Endodermal cell (in vitro differentiated cells): ENCODE data around the gene SERTAD4. TPM values are rescaled to one million over a fixed set of nuclear protein-coding genes. Genes with fewer than 3 reads are reported as not detected.

ENCODE experiments used
- DNase-seq: peaks from one replicate; pipeline ENCODE4 v3.0.0-alpha.2; 2017
- H3K27ac ChIP-seq: 2 replicates; pipeline ENCODE4 v1.5.1; 2013; ENCODE audit warnings: mild to moderate bottlenecking, low read depth, low read length, moderate library complexity
- H3K27me3 ChIP-seq: 2 replicates; pipeline ENCODE4 v1.6.1; 2013; ENCODE audit warnings: mild to moderate bottlenecking, low read length, moderate library complexity; ENCODE audit not compliant: insufficient read depth, control insufficient read depth, poor library complexity, severe bottlenecking
- H3K36me3 ChIP-seq: 2 replicates; pipeline ENCODE4 v1.7.0; 2013; ENCODE audit warnings: mild to moderate bottlenecking, low read length, moderate library complexity; ENCODE audit not compliant: control insufficient read depth, insufficient read depth
- H3K4me1 ChIP-seq: one replicate; pipeline ENCODE4 v1.7.0; 2013; ENCODE audit warnings: low read length; ENCODE audit not compliant: control insufficient read depth, insufficient read depth
- H3K4me3 ChIP-seq: 2 replicates; pipeline ENCODE4 v1.5.1; 2013; ENCODE audit warnings: mild to moderate bottlenecking, low read length, moderate library complexity
- H3K9ac ChIP-seq: 2 replicates; pipeline ENCODE4 v1.6.1; 2013; ENCODE audit warnings: mild to moderate bottlenecking, low read length, moderate library complexity; ENCODE audit not compliant: poor library complexity, severe bottlenecking; ENCODE audit errors: extremely low read depth
- H3K9me3 ChIP-seq: 2 replicates; pipeline ENCODE4 v1.6.1; 2013; ENCODE audit warnings: mild to moderate bottlenecking, low read length, moderate library complexity; ENCODE audit not compliant: control insufficient read depth
- H3K27ac Mint-ChIP-seq: 2 replicates; pipeline ENCODE4 v1.8.0; 2020; ENCODE audit warnings: mixed read lengths
- H3K27me3 Mint-ChIP-seq: 2 replicates; pipeline ENCODE4 v1.8.0; 2021; ENCODE audit warnings: mild to moderate bottlenecking, mixed read lengths; ENCODE audit not compliant: insufficient read depth
- H3K36me3 Mint-ChIP-seq: 2 replicates; pipeline ENCODE4 v1.8.0; 2020; ENCODE audit warnings: low read depth, mixed read lengths
- H3K4me1 Mint-ChIP-seq: 2 replicates; pipeline ENCODE4 v1.8.0; 2020; ENCODE audit warnings: mixed read lengths
- H3K4me3 Mint-ChIP-seq: 2 replicates; pipeline ENCODE4 v1.8.0; 2020; ENCODE audit warnings: mild to moderate bottlenecking, moderate library complexity, mixed read lengths
- H3K9me3 Mint-ChIP-seq: 2 replicates; pipeline ENCODE4 v1.8.0; 2020; ENCODE audit warnings: mild to moderate bottlenecking, mixed read lengths
- CTCF ChIP-seq: fragments of 200-600 bp; sonication (generic); conservative IDR thresholded peaks from 2 replicates; pipeline ENCODE4 v1.5.0; 2021; ENCODE audit warnings: antibody characterized with exemption, mild to moderate bottlenecking
- WGBS, 2 experiments: methylation state at CpG; one replicate each; pipeline versions ENCODE4 v1.1.5 to v1.1.7; 2013; ENCODE audit warnings: missing lambda C conversion rate in 2 of 2, mixed read lengths in 1 of 2; ENCODE audit not compliant: insufficient coverage in 1 of 2, insufficient read length in 1 of 2; 5-methylcytosine and 5-hydroxymethylcytosine counted together
- total RNA-seq, 2 donors: library from RNA; stranded (reverse); fragmentation: NEBNext Ultra II Directional in 1 of 2; extraction: Animal tissue kit (Norgen Biotek cat#: 25700) in 1 of 2; gene quantifications; 2 replicates in 1 of 2; 3 replicates in 1 of 2; pipeline ENCODE4 v1.2.1, GENCODE V29; 2021

Gene SERTAD4
- total RNA-seq, 2 donors from 2014 or later: 0.58 to 1.1 TPM

GRCh38 chr1:210241121-210241520, 8.5 kb downstream of the SERTAD4 start:
- no peak overlapping the region for H3K4me3 ChIP-seq
- Mint-ChIP-seq H3K9me3 (no peaks in the 10 kb centered on the region), H3K4me3 (no peak overlapping the region), H3K27ac (no peak overlapping the region), H3K36me3 (no peaks in the 10 kb centered on the region), H3K4me1 (no peaks in the 10 kb centered on the region), H3K27me3 (peaks cover 10% of the 10 kb centered on the region)
- H3K9ac ChIP-seq: no peak overlapping the region
- no peak for DNase-seq
- no peaks in the 10 kb centered on the region for H3K36me3 ChIP-seq
- no peak overlapping the region for H3K27ac ChIP-seq
- peaks cover 3% of the 10 kb centered on the region for H3K27me3 ChIP-seq
- no peaks in the 10 kb centered on the region for H3K4me1 ChIP-seq
- no peaks in the 10 kb centered on the region for H3K9me3 ChIP-seq
- WGBS, 2 experiments: 84 to 100% methylated on average over 4 to 5 of the region's 5 CpGs
- TF ChIP-seq CTCF: no peak

GRCh38 chr1:210244746-210245367, 12.3 kb downstream of the SERTAD4 start:
- Histone ChIP-seq H3K4me3 (no peak overlapping the region), H3K4me1 (no peaks in the 10 kb centered on the region), H3K27me3 (no peaks in the 10 kb centered on the region), H3K9ac (no peak overlapping the region), H3K27ac (no peak overlapping the region), H3K9me3 (no peaks in the 10 kb centered on the region), H3K36me3 (no peaks in the 10 kb centered on the region)
- TF ChIP-seq CTCF: no peak
- Mint-ChIP-seq H3K9me3 (no peaks in the 10 kb centered on the region), H3K4me3 (no peak overlapping the region), H3K27me3 (peaks cover 8% of the 10 kb centered on the region), H3K4me1 (no peaks in the 10 kb centered on the region), H3K36me3 (no peaks in the 10 kb centered on the region), H3K27ac (no peak overlapping the region)
- WGBS, 2 experiments: 96% methylated on average over 3 to 6 of the region's 6 CpGs
- no peak for DNase-seq

GRCh38 chr1:210246447-210246846, 13.9 kb downstream of the SERTAD4 start:
- H3K9me3 ChIP-seq: no peaks in the 10 kb centered on the region
- H3K9ac ChIP-seq: no peak overlapping the region
- 87 to 89% methylated on average over 5 of the region's 6 CpGs for WGBS, 2 experiments
- Mint-ChIP-seq H3K4me3 (no peak overlapping the region), H3K9me3 (no peaks in the 10 kb centered on the region), H3K4me1 (peaks cover 9% of the 10 kb centered on the region), H3K36me3 (no peaks in the 10 kb centered on the region), H3K27me3 (peaks cover 12% of the 10 kb centered on the region), H3K27ac (no peak overlapping the region)
- no peak for DNase-seq
- H3K36me3 ChIP-seq: no peaks in the 10 kb centered on the region
- H3K4me3 ChIP-seq: no peak overlapping the region
- H3K27ac ChIP-seq: no peak overlapping the region
- no peak for TF ChIP-seq CTCF
- H3K4me1 ChIP-seq: peaks cover 4% of the 10 kb centered on the region
- H3K27me3 ChIP-seq: no peaks in the 10 kb centered on the region
